AG04450 (cell line): ENCODE measurements around the gene FDPS. TPM values are rescaled to one million over a fixed set of nuclear protein-coding genes. Genes with fewer than 3 reads are reported as not detected.

ENCODE experiments used
- CTCF ChIA-PET: fragments of 300-600, 350-600 bp; formaldehyde crosslinking; extraction: SDS; loops from one replicate; lab custom pipeline; 2022; ENCODE audit warnings: antibody characterized with exemption, inconsistent platforms; lab: Charles Lee
- POLR2A ChIA-PET: fragments of 350-600 bp; formaldehyde crosslinking; extraction: SDS; loops from one replicate; lab custom pipeline; 2021; ENCODE audit warnings: antibody characterized with exemption, inconsistent platforms; lab: Yijun Ruan, JAX
- DNase-seq: peaks from one replicate; pipeline ENCODE4 v3.0.0-alpha.2; 2011; ENCODE audit warnings: low read depth, low spot score
- H3K27ac ChIP-seq: one replicate; pipeline ENCODE4 v1.5.1; 2012; ENCODE audit warnings: low read depth, low read length, control low read depth
- H3K27me3 ChIP-seq: one replicate; pipeline ENCODE4 v1.6.0; 2012; ENCODE audit warnings: low read length; ENCODE audit not compliant: control insufficient read depth, insufficient read depth
- H3K4me3 ChIP-seq: 2 replicates; pipeline ENCODE4 v1.5.1; 2011; ENCODE audit warnings: mild to moderate bottlenecking, low read depth, low read length, control low read depth
- H3K9me3 ChIP-seq: 2 replicates; pipeline ENCODE4 v1.5.1; 2012; ENCODE audit warnings: low read length; ENCODE audit not compliant: control insufficient read depth, insufficient read depth
- CTCF ChIP-seq: IDR thresholded peaks from 2 replicates; pipeline ENCODE4 v1.5.1; 2011; ENCODE audit warnings: low read depth, low read length, control low read depth, inconsistent platforms
- polyA plus RNA-seq: library from polyadenylated mRNA; depleted of rRNA; stranded (reverse); fragments of >200 nt; gene quantifications from 2 replicates; pipeline ENCODE4 v1.2.3, GENCODE V29; 2011

Gene FDPS
- polyA plus RNA-seq, 1 experiment: 140 TPM

- no peak overlapping the region for H3K27ac ChIP-seq
- H3K4me3 ChIP-seq: no peak overlapping the region; the same call in 1 of the 2 replicates
- no peaks in the 10 kb centered on the region for H3K27me3 ChIP-seq
- no peak for DNase-seq
- ChIA-PET POLR2A (no interaction called here), CTCF (interaction anchor here (0.6 to 2.1 kb wide), 3 partner anchors 28 to 82 kb away, joined by 3 to 7 read pairs (median 7); no protein-coding TSS in a partner anchor)
- H3K9me3 ChIP-seq: no peaks in the 10 kb centered on the region
- no peak for TF ChIP-seq CTCF
Observed at GRCh38 chr1:155278689-155279160, 29.9 kb upstream of the FDPS start.

GRCh38 chr1:155279268-155279667 is 29.4 kb upstream of the FDPS start:
- CTCF ChIA-PET: interaction anchor here (2.1 kb wide), 1 partner anchor 29 kb away, joined by 7 read pairs; no protein-coding TSS in a partner anchor
- no peak for DNase-seq
- Histone ChIP-seq H3K27ac (no peak overlapping the region), H3K27me3 (no peaks in the 10 kb centered on the region), H3K9me3 (no peaks in the 10 kb centered on the region), H3K4me3 (no peak overlapping the region)
- POLR2A ChIA-PET: no interaction called here
- TF ChIP-seq CTCF: no peak

DNA sequence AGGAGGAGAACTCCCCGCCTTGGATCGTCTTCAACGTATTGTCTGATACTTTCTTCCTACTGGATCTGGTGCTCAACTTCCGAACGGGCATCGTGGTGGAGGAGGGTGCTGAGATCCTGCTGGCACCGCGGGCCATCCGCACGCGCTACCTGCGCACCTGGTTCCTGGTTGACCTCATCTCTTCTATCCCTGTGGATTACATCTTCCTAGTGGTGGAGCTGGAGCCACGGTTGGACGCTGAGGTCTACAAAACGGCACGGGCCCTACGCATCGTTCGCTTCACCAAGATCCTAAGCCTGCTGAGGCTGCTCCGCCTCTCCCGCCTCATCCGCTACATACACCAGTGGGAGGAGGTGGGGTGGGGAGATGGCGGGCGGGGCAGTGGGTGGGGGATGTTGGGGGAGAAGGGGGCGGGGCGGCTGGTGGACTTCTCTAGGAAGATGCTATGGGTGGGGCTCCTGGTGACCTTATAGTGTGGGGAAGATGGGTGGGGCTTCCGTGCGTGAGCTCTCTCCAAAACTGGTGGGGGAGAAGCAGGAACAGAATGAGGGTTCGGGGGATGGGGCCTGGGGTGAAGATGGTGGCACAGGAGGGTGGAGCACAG is 26.1 kb upstream of the FDPS start:
- H3K9me3 ChIP-seq: no peaks in the 10 kb centered on the region
- no peak for DNase-seq
- no peak for TF ChIP-seq CTCF
- H3K4me3 ChIP-seq: no peak overlapping the region
- no peak overlapping the region for H3K27ac ChIP-seq
- ChIA-PET POLR2A (no interaction called here), CTCF (interaction anchor here (0.8 to 1.5 kb wide), 2 partner anchors 32 kb away, joined by 3 to 4 read pairs; no protein-coding TSS in a partner anchor)
- no peaks in the 10 kb centered on the region for H3K27me3 ChIP-seq

- TF ChIP-seq CTCF: no peak
- H3K27ac ChIP-seq: no peak overlapping the region
- ChIA-PET CTCF (no interaction called here), POLR2A (no interaction called here)
- no peak for DNase-seq
- H3K27me3 ChIP-seq: no peaks in the 10 kb centered on the region
- H3K9me3 ChIP-seq: no peaks in the 10 kb centered on the region
- no peak overlapping the region for H3K4me3 ChIP-seq
Observed at GRCh38 chr1:155284476-155284875, 24.2 kb upstream of the FDPS start.

- DNase-seq: no peak
- no peak overlapping the region for H3K4me3 ChIP-seq
- no peaks in the 10 kb centered on the region for H3K27me3 ChIP-seq
- H3K27ac ChIP-seq: no peak overlapping the region
- CTCF ChIA-PET: no interaction called here
- H3K9me3 ChIP-seq: no peaks in the 10 kb centered on the region
- no peak for TF ChIP-seq CTCF
- POLR2A ChIA-PET: no interaction called here
Observed at GRCh38 chr1:155285063-155285462, 23.6 kb upstream of the FDPS start.
